Neural progenitor cell (in vitro differentiated cells): ENCODE measurements around the gene RHNO1. TPM values are rescaled to one million over a fixed set of nuclear protein-coding genes. Genes with fewer than 3 reads are reported as not detected.

Experiments
- DNase-seq: peaks from one replicate; pipeline ENCODE4 v3.0.0-alpha.2; 2016; ENCODE audit warnings: low spot score
- H2AFZ ChIP-seq: fragments of 200-600 bp; sonication (generic); replicated peaks from 2 replicates; pipeline ENCODE4 v1.6.1; 2016; ENCODE audit warnings: antibody characterized with exemption
- H3F3A ChIP-seq: fragments of 200-600 bp; sonication (generic); 2 replicates; pipeline ENCODE4 v1.6.1; 2016; ENCODE audit warnings: antibody characterized with exemption, low read depth
- H3K27ac ChIP-seq: fragments of 200-600 bp; sonication (generic); 2 replicates; pipeline ENCODE4 v1.5.1; 2016; ENCODE audit warnings: mild to moderate bottlenecking
- H3K27me3 ChIP-seq: fragments of 200-600 bp; sonication (generic); 2 replicates; pipeline ENCODE4 v1.6.1; 2016; ENCODE audit warnings: mild to moderate bottlenecking, moderate library complexity
- H3K36me3 ChIP-seq: fragments of 200-600 bp; sonication (generic); 2 replicates; pipeline ENCODE4 v1.5.1; 2016
- H3K4me1 ChIP-seq: fragments of 200-600 bp; sonication (generic); 2 replicates; pipeline ENCODE4 v1.6.1; 2016; ENCODE audit warnings: mixed run types
- H3K4me2 ChIP-seq: fragments of 200-600 bp; sonication (generic); 2 replicates; pipeline ENCODE4 v1.6.1; 2016
- H3K4me3 ChIP-seq: fragments of 200-600 bp; sonication (generic); 2 replicates; pipeline ENCODE4 v1.5.1; 2016
- H3K79me2 ChIP-seq: fragments of 200-600 bp; sonication (generic); 2 replicates; pipeline ENCODE4 v1.6.1; 2016; ENCODE audit warnings: low read depth
- H3K9ac ChIP-seq: fragments of 200-600 bp; sonication (generic); 2 replicates; pipeline ENCODE4 v1.6.1; 2016
- H3K9me3 ChIP-seq: fragments of 200-600 bp; sonication (generic); 2 replicates; pipeline ENCODE4 v1.5.1; 2016; ENCODE audit warnings: low read depth
- H4K20me1 ChIP-seq: fragments of 200-600 bp; sonication (generic); 2 replicates; pipeline ENCODE4 v1.6.1; 2016; ENCODE audit warnings: low read depth
- H3K27ac Mint-ChIP-seq: 3 replicates; pipeline ENCODE4 v1.8.0; 2021; ENCODE audit warnings: mixed read lengths
- H3K27me3 Mint-ChIP-seq: 2 replicates; pipeline ENCODE4 v1.8.0; 2022; ENCODE audit warnings: low read depth, mild to moderate bottlenecking, inconsistent platforms, moderate library complexity, mixed read lengths; ENCODE audit not compliant: insufficient read depth
- H3K36me3 Mint-ChIP-seq: 3 replicates; pipeline ENCODE4 v1.8.0; 2021; ENCODE audit warnings: mixed read lengths
- H3K4me1 Mint-ChIP-seq: 3 replicates; pipeline ENCODE4 v1.8.0; 2021; ENCODE audit warnings: mixed read lengths
- H3K4me3 Mint-ChIP-seq: 3 replicates; pipeline ENCODE4 v1.8.0; 2021; ENCODE audit warnings: mild to moderate bottlenecking, moderate library complexity, mixed read lengths
- H3K9me3 Mint-ChIP-seq: 3 replicates; pipeline ENCODE4 v1.8.0; 2020; ENCODE audit warnings: mixed read lengths
- EZH2 ChIP-seq: fragments of 200-600 bp; sonication (generic); IDR thresholded peaks from 2 replicates; pipeline ENCODE4 v1.6.1; 2017; ENCODE audit warnings: antibody characterized with exemption, mild to moderate bottlenecking, moderate library complexity
- EZH2phosphoT487 ChIP-seq: fragments of 200-600 bp; sonication (generic); IDR thresholded peaks from 2 replicates; pipeline ENCODE4 v1.6.1; 2017; ENCODE audit warnings: antibody characterized with exemption
- total RNA-seq: library from RNA; depleted of rRNA; stranded (reverse); fragments of >200 nt; gene quantifications from 2 replicates; pipeline ENCODE4 v1.2.3, GENCODE V29; 2015; ENCODE audit warnings: low replicate concordance
- TF ChIP-seq, protein P1 (sequence below): fragments of 200-600 bp; sonication (generic); IDR thresholded peaks from 2 replicates; pipeline ENCODE4 v1.5.1; 2017; ENCODE audit warnings: antibody characterized with exemption, mild to moderate bottlenecking

The RHNO1 gene
- total RNA-seq, 1 donor from 2014 or later: 140 TPM

DNA sequence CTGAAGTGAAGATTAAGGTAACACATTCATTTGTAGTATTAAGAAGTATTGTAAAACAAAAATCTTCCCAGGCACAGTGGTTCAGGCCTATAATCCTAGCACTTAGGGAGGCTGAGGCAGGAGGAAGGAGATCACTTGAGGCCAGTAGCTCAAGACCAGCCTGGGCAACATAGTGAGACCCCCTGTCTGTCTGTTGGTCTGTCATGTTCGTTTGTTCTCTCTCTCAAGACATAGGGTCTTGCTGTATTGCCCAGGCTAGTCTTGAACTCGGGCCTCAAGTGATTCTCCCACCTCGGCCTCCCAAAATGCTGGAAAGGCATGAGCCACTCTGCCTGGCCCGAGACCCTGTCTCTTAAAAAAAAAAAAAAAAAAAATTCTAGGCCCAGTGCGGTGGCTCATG lies 20.4 kb downstream of the RHNO1 start:
- Mint-ChIP-seq H3K36me3 (peaks cover 3% of the 10 kb centered on the region), H3K9me3 (no peaks in the 10 kb centered on the region), H3K4me3 (no peak overlapping the region), H3K27ac (no peak overlapping the region), H3K27me3 (no peaks in the 10 kb centered on the region), H3K4me1 (peaks cover 19% of the 10 kb centered on the region)
- TF ChIP-seq EZH2: no peak
- H4K20me1 ChIP-seq: peaks cover 51% of the 10 kb centered on the region
- H3K36me3 ChIP-seq: no peaks in the 10 kb centered on the region
- H3K27me3 ChIP-seq: no peaks in the 10 kb centered on the region
- H3K79me2 ChIP-seq: peaks cover 84% of the 10 kb centered on the region
- H3K27ac ChIP-seq: no peak overlapping the region
- H3K9me3 ChIP-seq: no peaks in the 10 kb centered on the region
- H3K4me3 ChIP-seq: no peak overlapping the region
- no peak overlapping the region for H2AFZ ChIP-seq
- H3K4me2 ChIP-seq: no peak overlapping the region
- H3F3A ChIP-seq: peaks cover 12% of the 10 kb centered on the region
- H3K4me1 ChIP-seq: peaks cover 5% of the 10 kb centered on the region
- DNase-seq: no peak
- H3K9ac ChIP-seq: no peak overlapping the region

DNA sequence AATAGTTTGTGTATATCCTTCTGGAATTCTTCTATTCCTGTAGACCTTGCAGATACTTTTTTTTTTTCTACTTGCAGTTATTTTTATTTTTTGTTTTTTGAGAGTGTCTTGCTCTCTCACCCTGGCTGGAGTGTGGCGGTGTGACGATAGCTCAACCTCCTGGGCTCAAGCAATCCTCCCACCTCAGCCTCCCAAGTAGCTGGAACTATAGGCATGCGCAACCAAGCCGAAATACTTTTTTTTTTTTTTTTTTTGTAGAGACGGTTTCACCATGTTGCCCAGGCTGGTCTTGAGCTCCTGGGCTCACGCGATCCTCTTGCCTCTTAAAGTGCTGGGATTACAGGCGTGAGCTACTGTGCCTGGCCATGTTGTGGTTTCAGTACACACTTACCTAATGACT lies 23.6 kb downstream of the RHNO1 start:
- no peaks in the 10 kb centered on the region for H3K4me1 ChIP-seq
- no peak overlapping the region for H3K27ac Mint-ChIP-seq
- peaks cover 5% of the 10 kb centered on the region for H3K36me3 Mint-ChIP-seq
- no peaks in the 10 kb centered on the region for H3K27me3 Mint-ChIP-seq
- H3K4me3 Mint-ChIP-seq: no peak overlapping the region
- H3K79me2 ChIP-seq: peaks cover 70% of the 10 kb centered on the region
- H3K27me3 ChIP-seq: no peaks in the 10 kb centered on the region
- H3K9me3 ChIP-seq: no peaks in the 10 kb centered on the region
- H3K4me2 ChIP-seq: no peak overlapping the region
- H3K4me1 Mint-ChIP-seq: peaks cover 12% of the 10 kb centered on the region
- H3K4me3 ChIP-seq: no peak overlapping the region
- no peak overlapping the region for H3K9ac ChIP-seq
- H3K27ac ChIP-seq: no peak overlapping the region
- TF ChIP-seq EZH2 (no peak), EZH2phosphoT487 (no peak)
- TF ChIP-seq, protein P1, sequence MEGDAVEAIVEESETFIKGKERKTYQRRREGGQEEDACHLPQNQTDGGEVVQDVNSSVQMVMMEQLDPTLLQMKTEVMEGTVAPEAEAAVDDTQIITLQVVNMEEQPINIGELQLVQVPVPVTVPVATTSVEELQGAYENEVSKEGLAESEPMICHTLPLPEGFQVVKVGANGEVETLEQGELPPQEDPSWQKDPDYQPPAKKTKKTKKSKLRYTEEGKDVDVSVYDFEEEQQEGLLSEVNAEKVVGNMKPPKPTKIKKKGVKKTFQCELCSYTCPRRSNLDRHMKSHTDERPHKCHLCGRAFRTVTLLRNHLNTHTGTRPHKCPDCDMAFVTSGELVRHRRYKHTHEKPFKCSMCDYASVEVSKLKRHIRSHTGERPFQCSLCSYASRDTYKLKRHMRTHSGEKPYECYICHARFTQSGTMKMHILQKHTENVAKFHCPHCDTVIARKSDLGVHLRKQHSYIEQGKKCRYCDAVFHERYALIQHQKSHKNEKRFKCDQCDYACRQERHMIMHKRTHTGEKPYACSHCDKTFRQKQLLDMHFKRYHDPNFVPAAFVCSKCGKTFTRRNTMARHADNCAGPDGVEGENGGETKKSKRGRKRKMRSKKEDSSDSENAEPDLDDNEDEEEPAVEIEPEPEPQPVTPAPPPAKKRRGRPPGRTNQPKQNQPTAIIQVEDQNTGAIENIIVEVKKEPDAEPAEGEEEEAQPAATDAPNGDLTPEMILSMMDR: no peak
- H3K9me3 Mint-ChIP-seq: no peaks in the 10 kb centered on the region
- no peak overlapping the region for H2AFZ ChIP-seq
- no peaks in the 10 kb centered on the region for H3F3A ChIP-seq
- no peaks in the 10 kb centered on the region for H3K36me3 ChIP-seq
- peaks cover 47% of the 10 kb centered on the region for H4K20me1 ChIP-seq
- no peak for DNase-seq

DNA sequence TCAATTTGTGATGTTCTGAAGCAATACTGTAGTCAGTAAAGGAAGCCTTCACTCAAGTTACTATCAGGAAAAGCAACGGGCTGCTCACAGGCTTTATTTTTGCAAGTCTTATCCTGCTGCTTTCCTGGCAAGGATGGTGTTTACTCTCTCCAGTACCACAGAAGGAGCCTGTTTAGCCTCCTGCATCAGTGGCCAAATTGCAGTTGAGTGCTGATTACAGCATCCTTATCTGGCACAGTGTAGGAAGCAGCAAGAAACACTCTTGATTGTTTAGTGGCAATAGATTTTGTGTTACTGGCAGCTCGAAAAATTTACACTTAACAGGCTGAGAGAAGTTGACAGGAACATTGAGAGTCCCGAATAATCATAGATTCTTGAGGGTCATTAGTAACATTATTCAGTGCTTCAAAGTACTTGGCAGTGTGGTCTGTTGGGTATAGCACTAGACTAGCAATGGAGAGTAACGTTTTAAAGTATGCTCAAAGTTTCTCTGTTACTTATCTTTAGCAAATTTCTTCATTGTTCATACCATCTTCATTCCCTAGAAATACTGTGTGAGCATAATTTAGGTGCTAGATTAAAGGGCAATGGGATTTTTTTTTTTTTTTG lies 25.4 kb downstream of the RHNO1 start:
- Mint-ChIP-seq H3K4me1 (peaks cover 11% of the 10 kb centered on the region), H3K27ac (no peak overlapping the region), H3K36me3 (peaks cover 5% of the 10 kb centered on the region), H3K4me3 (no peak overlapping the region), H3K9me3 (no peaks in the 10 kb centered on the region), H3K27me3 (no peaks in the 10 kb centered on the region)
- no peak overlapping the region for H3K9ac ChIP-seq
- no peak overlapping the region for H3K4me2 ChIP-seq
- peak overlapping the region; percentile 44 for H3K27ac ChIP-seq
- no peak overlapping the region for H2AFZ ChIP-seq
- H3F3A ChIP-seq: no peaks in the 10 kb centered on the region
- no peaks in the 10 kb centered on the region for H3K27me3 ChIP-seq
- H3K9me3 ChIP-seq: no peaks in the 10 kb centered on the region
- DNase-seq: no peak
- TF ChIP-seq, protein P1: no peak
- TF ChIP-seq EZH2: no peak
- no peak for TF ChIP-seq EZH2phosphoT487
- H4K20me1 ChIP-seq: peaks cover 50% of the 10 kb centered on the region
- H3K79me2 ChIP-seq: peaks cover 59% of the 10 kb centered on the region
- no peak overlapping the region for H3K4me3 ChIP-seq
- no peaks in the 10 kb centered on the region for H3K4me1 ChIP-seq
- no peaks in the 10 kb centered on the region for H3K36me3 ChIP-seq

DNA sequence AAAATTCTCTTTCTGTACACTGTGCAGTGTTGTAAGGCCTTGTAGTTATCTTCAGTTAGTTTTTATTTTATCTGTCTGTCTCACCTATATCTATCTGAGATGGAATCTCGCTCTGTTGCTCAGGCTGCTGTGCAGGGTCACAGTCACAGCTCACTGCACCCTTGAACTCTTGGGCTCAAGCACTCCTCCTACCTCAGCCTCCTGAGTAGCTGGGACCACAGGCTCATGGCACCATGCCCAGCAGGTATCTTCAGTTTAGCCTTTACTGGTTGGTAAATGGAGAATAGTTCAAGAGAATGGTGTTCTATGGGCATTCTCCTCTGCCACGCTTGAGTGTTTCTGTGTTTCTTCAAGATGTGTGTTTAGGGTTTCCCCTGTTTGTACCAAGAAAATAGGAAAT lies 27.2 kb downstream of the RHNO1 start:
- Mint-ChIP-seq H3K4me3 (no peak overlapping the region), H3K9me3 (no peaks in the 10 kb centered on the region), H3K36me3 (peaks cover 4% of the 10 kb centered on the region), H3K27ac (no peak overlapping the region), H3K27me3 (no peaks in the 10 kb centered on the region), H3K4me1 (peaks cover 11% of the 10 kb centered on the region)
- H4K20me1 ChIP-seq: peaks cover 51% of the 10 kb centered on the region
- no peak overlapping the region for H2AFZ ChIP-seq
- TF ChIP-seq, protein P1: no peak
- TF ChIP-seq EZH2: no peak
- H3K4me2 ChIP-seq: no peak overlapping the region
- H3K9me3 ChIP-seq: no peaks in the 10 kb centered on the region
- no peak overlapping the region for H3K9ac ChIP-seq
- no peak overlapping the region for H3K4me3 ChIP-seq
- H3K4me1 ChIP-seq: no peaks in the 10 kb centered on the region
- no peak overlapping the region for H3K27ac ChIP-seq
- no peaks in the 10 kb centered on the region for H3F3A ChIP-seq
- H3K27me3 ChIP-seq: no peaks in the 10 kb centered on the region
- no peak for DNase-seq
- peaks cover 54% of the 10 kb centered on the region for H3K79me2 ChIP-seq
- H3K36me3 ChIP-seq: no peaks in the 10 kb centered on the region
